ENCODE measurements around the gene MLN. TPM values are rescaled to one million over a fixed set of nuclear protein-coding genes. Genes with fewer than 3 reads are reported as not detected.

MLN gene
- total and polyA plus RNA-seq, 2 of the 4 experiments (the other 2 are of a cell fraction) = not detected

- H3K4me2 ChIP-seq (ENCODE audit: low read depth, low read length) = no peak overlapping the region
- peaks cover 59% of the 10 kb centered on the region for H3K27me3 ChIP-seq (ENCODE audit: control insufficient read depth, insufficient read depth, low read length)
- DNase-seq = no peak
- H3K27ac ChIP-seq (ENCODE audit: insufficient read depth, low read length) = no peak overlapping the region
- H3K9me1 ChIP-seq (ENCODE audit: insufficient read depth, low read length) = peaks cover 3% of the 10 kb centered on the region; the same call in 1 of the 2 replicates
- intact Hi-C loops (cut with micrococcal nuclease) = loop anchor here (10.0 kb wide), 1 partner anchor 103 kb away; no protein-coding TSS in a partner anchor
- no peak overlapping the region for H4K91ac ChIP-seq (ENCODE audit: insufficient read depth, low read depth, low read length)
- no peak overlapping the region for H3K56ac ChIP-seq (ENCODE audit: extremely low read depth, insufficient read depth, low read length)
- no peak for TF ChIP-seq RAD21 (IDR thresholded peaks at IDR 0.05; ENCODE audit: low read length)
- no peak for TF ChIP-seq MAZ (IDR thresholded peaks at IDR 0.05; ENCODE audit: borderline replicate concordance, low read depth, low read length)
- no peak for TF ChIP-seq RFX5 (IDR thresholded peaks at IDR 0.05; ENCODE audit: low read depth, low read length)
- no peak for TF ChIP-seq SMC3 (IDR thresholded peaks at IDR 0.05; ENCODE audit: low read depth, low read length)
- TF ChIP-seq CEBPB (IDR thresholded peaks at IDR 0.05; ENCODE audit: low read depth, low read length) = no peak
- no peak for TF ChIP-seq USF2 (IDR thresholded peaks at IDR 0.05; ENCODE audit: low read depth, low read length)
- no peak for TF ChIP-seq NFE2L2 (IDR thresholded peaks at IDR 0.05; ENCODE audit: low read depth, low read length)
- TF ChIP-seq CHD1 (IDR thresholded peaks at IDR 0.05; ENCODE audit: low read depth, low read length) = no peak
- TF ChIP-seq FOS (IDR thresholded peaks at IDR 0.05; ENCODE audit: low read depth, low read length) = no peak
- no peak for TF ChIP-seq ELK1 (IDR thresholded peaks at IDR 0.05; ENCODE audit: borderline replicate concordance, low read depth, low read length)
- no peak for TF ChIP-seq MAFK (IDR thresholded peaks at IDR 0.05; ENCODE audit: low read depth, low read length)
- no peak for TF ChIP-seq BHLHE40 (IDR thresholded peaks at IDR 0.05; ENCODE audit: low read depth, low read length)
- TF ChIP-seq RCOR1 (IDR thresholded peaks at IDR 0.05; ENCODE audit: insufficient replicate concordance, low read length) = no peak
- TF ChIP-seq POLR2A (IDR thresholded peaks at IDR 0.05; ENCODE audit: low read depth, low read length) = no peak
- TF ChIP-seq MXI1 (IDR thresholded peaks at IDR 0.05; ENCODE audit: borderline replicate concordance, low read depth, low read length) = no peak
- TF ChIP-seq CTCF (conservative IDR thresholded peaks at IDR 0.05; ENCODE audit: low read depth, low read length) = no peak
- H3K4me1 ChIP-seq (ENCODE audit: control insufficient read depth, insufficient read depth, low read length) = no peaks in the 10 kb centered on the region
- no peaks in the 10 kb centered on the region for H4K20me1 ChIP-seq (ENCODE audit: insufficient read depth, low read length)
- no peaks in the 10 kb centered on the region for H3K36me3 ChIP-seq (ENCODE audit: control insufficient read depth, insufficient read depth, low read length)
- H3K9ac ChIP-seq (ENCODE audit: low read depth, low read length) = no peak overlapping the region
- no peak overlapping the region for H4K8ac ChIP-seq (ENCODE audit: low read depth in 2 of 2, low read length in 2 of 2)
- H2BK5ac ChIP-seq (ENCODE audit: low read depth, low read length, poor library complexity, severe bottlenecking) = no peak overlapping the region
- H2AK5ac ChIP-seq (ENCODE audit: low read depth, low read length) = no peak overlapping the region
- no peak for ATAC-seq (ENCODE audit: low read depth)
- no peak overlapping the region for H2BK120ac ChIP-seq (ENCODE audit: low read depth, low read length)
- H3K4me3 ChIP-seq (ENCODE audit: insufficient read depth, low read depth, low read length) = no peak overlapping the region
- no peaks in the 10 kb centered on the region for H3K9me3 ChIP-seq (ENCODE audit: control insufficient read depth, insufficient read depth, low read length)
- H3K18ac ChIP-seq (ENCODE audit: low read depth, low read length) = no peak overlapping the region
- no peaks in the 10 kb centered on the region for H3K79me1 ChIP-seq (ENCODE audit: low read depth in 1 of 2, low read length in 2 of 2)
- CTCF ChIA-PET = no interaction called here
- H2AK9ac ChIP-seq (replicated peaks; ENCODE audit: low read depth, low read length, poor library complexity) = no peak overlapping the region
- H3K4ac ChIP-seq (ENCODE audit: low read depth, low read length) = no peak overlapping the region
- no peak overlapping the region for H3K14ac ChIP-seq (replicated peaks; ENCODE audit: low read depth, low read length)
- WGBS, 2 experiments (ENCODE audit: extremely low coverage in 2 of 2, insufficient read length in 1 of 2) = 79% methylated on average over 4 of the region's 5 CpGs; no CpG with 5 or more reads in 1 of the 2 experiments
- no peak overlapping the region for H2AFZ ChIP-seq (replicated peaks; ENCODE audit: low read length, poor library complexity)
- in situ Hi-C loops (cut with MboI; ENCODE audit: low sequenced_read_pairs) = no loop called here
- no peak overlapping the region for H4K5ac ChIP-seq (ENCODE audit: low read depth, low read length)
- dilution Hi-C loops (cut with HindIII; ENCODE audit: low sequenced_read_pairs, unreplicated experiment) = no loop called here
- POLR2A ChIA-PET (ENCODE audit: unreplicated experiment) = interaction anchor here (0.6 kb wide), 1 partner anchor 11 kb away, joined by 3 read pairs; no protein-coding TSS in a partner anchor
- no peak overlapping the region for H2BK15ac ChIP-seq (ENCODE audit: low read depth, low read length)
- no TSS peak for BruUV-seq (replicated peaks)
- H3K23ac ChIP-seq (ENCODE audit: low read depth, low read length) = no peak overlapping the region
- H2BK20ac ChIP-seq (ENCODE audit: low read depth, low read length) = no peak overlapping the region
Measured at GRCh38 chr6:33801611-33802010, 2.2 kb downstream of the MLN start.
